OCI-LY3 (cell line): ENCODE measurements around the gene C2CD2L.
"Not testable (repeated sequence)": the region's sequence is repeated elsewhere in the genome, so short reads cannot be mapped to it uniquely, and the experiment has no call there.

ENCODE experiments used
- H2AFZ ChIP-seq: fragments of 200-600, 300-600 bp; shearing (Covaris generic); 2 replicates; pipeline ENCODE4 v1.6.0; 2014; ENCODE audit warnings: antibody characterized with exemption, low read depth, low read length
- H3K27ac ChIP-seq: fragments of 200-600, 300-600 bp; sonication (generic); 2 replicates; pipeline ENCODE4 v1.5.1; 2014; ENCODE audit warnings: mild to moderate bottlenecking, low read length, moderate library complexity, mixed read lengths
- H3K27me3 ChIP-seq: fragments of 200-600, 300-600 bp; sonication (generic); 2 replicates; pipeline ENCODE4 v1.6.1; 2014; ENCODE audit warnings: low read depth, low read length, mixed read lengths
- H3K36me3 ChIP-seq: fragments of 200-600, 300-600 bp; sonication (generic); replicated peaks from 2 replicates; pipeline ENCODE3; 2014; ENCODE audit warnings: low read depth, low read length, mixed read lengths
- H3K4me1 ChIP-seq: fragments of 300-600, 200-600 bp; sonication (generic); 2 replicates; pipeline ENCODE4 v1.6.1; 2014; ENCODE audit warnings: low read length, mixed read lengths
- H3K4me2 ChIP-seq: fragments of 200-600, 300-600 bp; sonication (generic); 2 replicates; pipeline ENCODE4 v1.6.1; 2014; ENCODE audit warnings: low read length, mixed read lengths
- H3K4me3 ChIP-seq: fragments of 300-600, 200-600 bp; sonication (generic); 2 replicates; pipeline ENCODE4 v1.5.1; 2014; ENCODE audit warnings: antibody characterized with exemption, mild to moderate bottlenecking, low read length, moderate library complexity
- H3K79me2 ChIP-seq: fragments of 300-600, 200-600 bp; shearing (Covaris generic); 2 replicates; pipeline ENCODE4 v1.6.1; 2014; ENCODE audit warnings: mild to moderate bottlenecking, low read length, mixed read lengths
- H3K9ac ChIP-seq: fragments of 300-600, 200-600 bp; shearing (Covaris generic); 2 replicates; pipeline ENCODE4 v1.6.0; 2014; ENCODE audit warnings: mild to moderate bottlenecking, low read length, moderate library complexity
- H3K9me3 ChIP-seq: fragments of 200-600, 300-600 bp; shearing (Covaris generic); 2 replicates; pipeline ENCODE4 v1.6.1; 2014; ENCODE audit warnings: low read length, mixed read lengths; ENCODE audit not compliant: insufficient read depth
- H4K20me1 ChIP-seq: fragments of 200-600, 300-600 bp; sonication (generic); 2 replicates; pipeline ENCODE4 v1.6.1; 2016; ENCODE audit warnings: low read length, mixed read lengths; ENCODE audit not compliant: insufficient read depth
- CTCF ChIP-seq: fragments of 200-600, 300-600 bp; sonication (generic); IDR thresholded peaks from 2 replicates; pipeline ENCODE4 v1.5.1; 2014; ENCODE audit warnings: antibody characterized with exemption, low read length, low read depth
- EZH2phosphoT487 ChIP-seq: fragments of 200-600 bp; shearing (Covaris generic); IDR thresholded peaks from 2 replicates; pipeline ENCODE4 v1.6.1; 2018; ENCODE audit warnings: antibody characterized with exemption, mixed run types, low read depth

C2CD2L gene

GRCh38 chr11:119166368-119167076 lies 59.4 kb downstream of the C2CD2L start:
- no peak overlapping the region for H3K4me2 ChIP-seq
- H3K9me3 ChIP-seq = no peaks in the 10 kb centered on the region
- TF ChIP-seq CTCF = no peak
- no peak for TF ChIP-seq EZH2phosphoT487
- no peaks in the 10 kb centered on the region for H4K20me1 ChIP-seq
- H3K9ac ChIP-seq = no peak overlapping the region
- no peak overlapping the region for H3K27ac ChIP-seq
- no peak overlapping the region for H2AFZ ChIP-seq
- no peaks in the 10 kb centered on the region for H3K79me2 ChIP-seq
- no peak overlapping the region for H3K4me3 ChIP-seq
- H3K36me3 ChIP-seq = no peaks in the 10 kb centered on the region
- H3K27me3 ChIP-seq = no peaks in the 10 kb centered on the region
- peaks cover 3% of the 10 kb centered on the region; the same call in 1 of the 2 replicates for H3K4me1 ChIP-seq

GRCh38 chr11:119167077-119167458 lies 59.9 kb downstream of the C2CD2L start:
- H2AFZ ChIP-seq, H3K4me3 ChIP-seq, H3K27me3 ChIP-seq, H3K9ac ChIP-seq, H3K79me2 ChIP-seq, H3K4me2 ChIP-seq, H4K20me1 ChIP-seq, H3K27ac ChIP-seq, H3K9me3 ChIP-seq, H3K4me1 ChIP-seq, H3K36me3 ChIP-seq: not testable (repeated sequence)

- H4K20me1 ChIP-seq = no peaks in the 10 kb centered on the region
- H2AFZ ChIP-seq = no peak overlapping the region
- no peaks in the 10 kb centered on the region for H3K9me3 ChIP-seq
- TF ChIP-seq EZH2phosphoT487 (no peak), CTCF (no peak)
- no peak overlapping the region for H3K27ac ChIP-seq
- H3K4me3 ChIP-seq = no peak overlapping the region
- H3K36me3 ChIP-seq = no peaks in the 10 kb centered on the region
- H3K4me2 ChIP-seq = no peak overlapping the region
- no peak overlapping the region for H3K9ac ChIP-seq
- H3K79me2 ChIP-seq = no peaks in the 10 kb centered on the region
- H3K4me1 ChIP-seq = peaks cover 3% of the 10 kb centered on the region; the same call in 1 of the 2 replicates
- H3K27me3 ChIP-seq = no peaks in the 10 kb centered on the region
Observed at GRCh38 chr11:119167933-119168332, 60.8 kb downstream of the C2CD2L start.
